HEK293T (cell line): ENCODE results near the gene PRPF6.

Experiments used
- CTCF ChIA-PET: fragments of 350-600 bp; formaldehyde crosslinking; extraction: SDS; loops from one replicate; lab custom pipeline; 2021; ENCODE audit warnings: antibody characterized with exemption, inconsistent platforms; lab: Yijun Ruan, JAX
- POLR2A ChIA-PET: fragments of 350-600 bp; formaldehyde crosslinking; extraction: SDS; loops from one replicate; lab custom pipeline; 2020; ENCODE audit warnings: antibody characterized with exemption, inconsistent platforms; lab: Yijun Ruan, JAX
- DNase-seq: peaks from one replicate; pipeline ENCODE4 v3.0.0; 2012; ENCODE audit warnings: mixed read lengths; ENCODE audit errors: extremely low spot score
- ARNT ChIP-seq: fragments of 450-650 bp; IDR thresholded peaks from 2 replicates; pipeline ENCODE4 v1.6.1; 2017; ENCODE audit warnings: mild to moderate bottlenecking
- BHLHE40 ChIP-seq: fragments of 450-650 bp; IDR thresholded peaks from 2 replicates; pipeline ENCODE4 v1.6.1; 2016; ENCODE audit warnings: mild to moderate bottlenecking, moderate library complexity, borderline replicate concordance
- CTBP1 ChIP-seq: fragments of 450-650 bp; IDR thresholded peaks from 2 replicates; pipeline ENCODE4 v1.6.1; 2016; ENCODE audit warnings: borderline replicate concordance
- ELF4 ChIP-seq: fragments of 450-650 bp; IDR thresholded peaks from 2 replicates; pipeline ENCODE4 v1.6.1; 2017; ENCODE audit warnings: antibody characterized with exemption
- FOXA1 ChIP-seq: fragments of 450-650 bp; IDR thresholded peaks from 2 replicates; pipeline ENCODE4 v1.6.1; 2016; ENCODE audit warnings: mild to moderate bottlenecking
- FOXK2 ChIP-seq: fragments of 450-650 bp; IDR thresholded peaks from 2 replicates; pipeline ENCODE4 v1.6.1; 2016; ENCODE audit warnings: mild to moderate bottlenecking
- FOXM1 ChIP-seq: fragments of 450-650 bp; IDR thresholded peaks from 2 replicates; pipeline ENCODE4 v1.6.1; 2017; ENCODE audit warnings: mild to moderate bottlenecking, borderline replicate concordance
- HDGF ChIP-seq: fragments of 450-650 bp; IDR thresholded peaks from 2 replicates; pipeline ENCODE4 v1.6.1; 2017; ENCODE audit warnings: antibody characterized with exemption, borderline replicate concordance
- L3MBTL2 ChIP-seq: fragments of 450-650 bp; conservative IDR thresholded peaks from 2 replicates; pipeline ENCODE4 v1.6.1; 2016; ENCODE audit warnings: mild to moderate bottlenecking
- LEF1 ChIP-seq: fragments of 450-650 bp; IDR thresholded peaks from 2 replicates; pipeline ENCODE4 v1.6.1; 2017; ENCODE audit warnings: mild to moderate bottlenecking, borderline replicate concordance
- NFRKB ChIP-seq: fragments of 450-650 bp; IDR thresholded peaks from 2 replicates; pipeline ENCODE4 v1.6.1; 2016; ENCODE audit warnings: mild to moderate bottlenecking, moderate library complexity
- SP1 ChIP-seq: fragments of 450-650 bp; IDR thresholded peaks from 2 replicates; pipeline ENCODE4 v1.6.1; 2017
- SUZ12 ChIP-seq: fragments of 450-650 bp; IDR thresholded peaks from 2 replicates; pipeline ENCODE4 v1.6.1; 2016; ENCODE audit warnings: mild to moderate bottlenecking
- TARDBP ChIP-seq: fragments of 450-650 bp; IDR thresholded peaks from 2 replicates; pipeline ENCODE4 v1.6.1; 2016
- ZNF384 ChIP-seq: fragments of 450-650 bp; IDR thresholded peaks from 2 replicates; pipeline ENCODE4 v1.6.1; 2016
- TF ChIP-seq, protein P1 (sequence below): fragments of 450-650 bp; IDR thresholded peaks from 2 replicates; pipeline ENCODE4 v1.6.1; 2016

PRPF6 gene

DNA sequence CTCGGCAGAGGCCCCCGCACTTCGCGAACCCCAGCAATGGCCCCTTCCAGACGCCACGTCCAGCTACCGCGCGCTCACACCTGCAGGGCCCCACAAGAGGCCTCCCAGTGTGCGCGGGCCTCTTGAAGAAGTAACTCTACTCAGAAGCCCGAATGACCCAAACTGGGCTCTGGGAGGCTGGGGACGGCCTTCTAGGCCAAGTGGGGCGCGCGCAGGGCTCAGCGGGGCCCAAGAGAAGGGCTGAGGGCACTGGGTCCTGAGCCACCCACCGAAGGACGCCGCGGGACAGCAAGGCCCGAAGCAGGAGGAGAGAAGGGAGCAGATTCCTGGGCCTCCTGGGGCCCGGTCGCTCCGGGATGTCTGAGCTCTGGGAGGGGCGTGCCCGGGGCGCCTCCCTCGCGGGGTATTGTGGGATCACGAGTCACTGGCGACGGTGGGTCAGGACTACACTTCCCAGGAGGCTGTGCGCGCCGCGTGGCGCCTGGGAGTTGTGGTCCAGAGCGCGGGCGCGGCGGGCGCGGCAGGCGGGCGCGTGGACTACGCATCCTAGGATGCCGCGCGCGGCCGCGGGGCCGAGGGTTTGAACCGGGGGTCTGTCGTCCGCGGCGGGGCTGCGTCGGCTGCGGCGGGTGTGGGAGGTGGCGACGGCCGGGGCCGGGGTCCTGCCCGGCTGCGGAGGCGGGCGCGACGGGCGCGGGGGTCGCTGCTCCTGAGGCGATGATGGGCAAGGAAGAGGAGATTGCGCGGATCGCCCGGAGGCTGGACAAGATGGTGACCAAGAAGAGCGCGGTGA is 81.9 kb downstream of the PRPF6 start, which contains the start of gene TCEA2:
Gene TCEA2 (plus strand): TSS at position 603 of the 793 bp plus-strand sequence. CDS start 115 bp downstream, at position 718.
- CTCF ChIA-PET: interaction anchor here (0.8 to 1.4 kb wide), 2 partner anchors 24 to 82 kb away, joined by 5 read pairs; partner anchors contain the start of gene PRPF6
- POLR2A ChIA-PET: interaction anchor here (0.6 to 1.9 kb wide), 23 partner anchors 9 to 93 kb away, joined by 3 to 38 read pairs (median 4); partner anchors contain the start of genes OPRL1, RGS19 and SAMD10
- TF ChIP-seq SP1 (no peak), ELF4 (peak; percentile 73; the same call in 1 of the 2 replicates)
- peak; percentile 95 for DNase-seq

DNA sequence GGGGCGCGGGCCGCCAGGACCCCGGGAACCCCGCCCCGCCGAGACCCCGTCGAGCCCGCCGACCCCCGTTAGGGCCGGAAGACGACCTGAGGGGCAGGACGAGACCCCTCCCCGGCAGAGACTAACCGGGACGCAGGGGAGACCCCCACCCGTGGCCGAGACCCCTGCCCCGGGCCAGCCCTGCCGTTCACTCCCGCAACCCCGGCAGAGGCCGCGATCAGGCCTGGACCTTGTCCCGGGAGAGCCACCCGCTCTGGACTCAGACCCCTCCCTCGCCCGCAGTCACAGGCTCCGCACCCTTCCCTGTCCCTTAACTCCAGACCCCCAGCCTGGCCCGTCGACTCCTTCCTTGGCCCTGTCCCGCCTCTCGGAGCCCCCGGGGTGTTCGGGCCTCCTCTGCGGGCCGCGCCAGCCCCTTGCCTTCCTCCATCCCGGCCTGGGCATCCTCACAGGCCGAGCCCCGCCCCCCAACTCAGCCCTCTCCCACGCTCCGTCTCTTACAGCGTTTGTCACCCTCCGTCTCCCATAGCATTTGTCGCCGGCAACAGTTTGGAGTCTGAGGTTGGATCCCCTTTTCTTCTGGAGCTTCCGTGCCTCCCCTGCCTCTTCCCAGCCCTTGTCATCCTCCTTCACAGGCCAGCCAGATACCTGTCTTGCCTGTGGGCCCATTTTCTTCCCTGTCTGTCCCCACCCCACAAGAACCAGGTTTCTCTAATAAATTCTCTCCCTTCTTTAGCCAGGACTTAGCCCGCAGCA is 82.6 kb downstream of the PRPF6 start:
- no peak for DNase-seq
- CTCF ChIA-PET: interaction anchor here (1.4 kb wide), 1 partner anchor 83 kb away, joined by 5 read pairs; the partner anchor contains the start of gene PRPF6
- TF ChIP-seq FOXA1: no peak
- TF ChIP-seq ZNF384: no peak
- no peak for TF ChIP-seq L3MBTL2
- TF ChIP-seq SP1: no peak
- no peak for TF ChIP-seq HDGF
- no peak for TF ChIP-seq BHLHE40
- TF ChIP-seq NFRKB: no peak
- TF ChIP-seq FOXM1: no peak
- TF ChIP-seq ELF4: no peak
- TF ChIP-seq, protein P1, sequence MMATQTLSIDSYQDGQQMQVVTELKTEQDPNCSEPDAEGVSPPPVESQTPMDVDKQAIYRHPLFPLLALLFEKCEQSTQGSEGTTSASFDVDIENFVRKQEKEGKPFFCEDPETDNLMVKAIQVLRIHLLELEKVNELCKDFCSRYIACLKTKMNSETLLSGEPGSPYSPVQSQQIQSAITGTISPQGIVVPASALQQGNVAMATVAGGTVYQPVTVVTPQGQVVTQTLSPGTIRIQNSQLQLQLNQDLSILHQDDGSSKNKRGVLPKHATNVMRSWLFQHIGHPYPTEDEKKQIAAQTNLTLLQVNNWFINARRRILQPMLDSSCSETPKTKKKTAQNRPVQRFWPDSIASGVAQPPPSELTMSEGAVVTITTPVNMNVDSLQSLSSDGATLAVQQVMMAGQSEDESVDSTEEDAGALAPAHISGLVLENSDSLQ: no peak
- no peak for TF ChIP-seq LEF1
- TF ChIP-seq ARNT: no peak
- no peak for TF ChIP-seq TARDBP
- no peak for TF ChIP-seq FOXK2
- no peak for TF ChIP-seq SUZ12
- TF ChIP-seq CTBP1: no peak
- POLR2A ChIA-PET: interaction anchor here (0.6 to 1.9 kb wide), 20 partner anchors 9 to 92 kb away, joined by 3 to 38 read pairs (median 5); partner anchors contain the start of genes OPRL1, RGS19 and SAMD10

DNA sequence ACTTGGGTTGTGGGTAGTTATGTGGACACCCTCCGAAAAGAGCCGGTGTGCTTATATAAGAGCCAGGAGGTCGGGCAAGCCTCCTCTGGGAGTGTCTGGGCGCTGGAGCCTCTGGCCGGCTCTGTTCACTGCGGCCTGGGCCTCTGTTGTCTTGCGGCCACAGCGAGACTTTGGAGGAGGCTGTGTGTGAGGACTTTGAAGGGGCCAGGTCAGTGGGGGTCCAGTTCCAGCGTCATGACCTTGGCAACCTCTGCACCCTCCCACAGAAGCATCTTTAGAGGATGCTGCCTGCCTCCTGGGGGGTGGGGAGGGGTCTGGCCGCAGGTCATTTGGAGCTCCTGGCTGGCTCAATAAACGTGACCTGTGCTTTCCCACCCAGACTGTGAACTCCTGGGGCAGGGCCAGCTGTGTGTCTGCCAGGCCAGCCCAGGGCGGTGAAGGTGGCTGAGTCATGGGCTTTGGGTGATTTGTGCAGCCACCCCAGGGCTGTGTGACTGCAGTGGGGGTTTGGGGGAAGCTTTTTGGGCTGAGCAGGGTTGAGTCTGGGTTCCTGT is 83.3 kb downstream of the PRPF6 start:
- DNase-seq: no peak
- POLR2A ChIA-PET: interaction anchor here (1.4 to 1.6 kb wide), 2 partner anchors 11 to 15 kb away, joined by 3 to 5 read pairs; partner anchors contain the start of genes OPRL1 and RGS19
- CTCF ChIA-PET: no interaction called here

DNA sequence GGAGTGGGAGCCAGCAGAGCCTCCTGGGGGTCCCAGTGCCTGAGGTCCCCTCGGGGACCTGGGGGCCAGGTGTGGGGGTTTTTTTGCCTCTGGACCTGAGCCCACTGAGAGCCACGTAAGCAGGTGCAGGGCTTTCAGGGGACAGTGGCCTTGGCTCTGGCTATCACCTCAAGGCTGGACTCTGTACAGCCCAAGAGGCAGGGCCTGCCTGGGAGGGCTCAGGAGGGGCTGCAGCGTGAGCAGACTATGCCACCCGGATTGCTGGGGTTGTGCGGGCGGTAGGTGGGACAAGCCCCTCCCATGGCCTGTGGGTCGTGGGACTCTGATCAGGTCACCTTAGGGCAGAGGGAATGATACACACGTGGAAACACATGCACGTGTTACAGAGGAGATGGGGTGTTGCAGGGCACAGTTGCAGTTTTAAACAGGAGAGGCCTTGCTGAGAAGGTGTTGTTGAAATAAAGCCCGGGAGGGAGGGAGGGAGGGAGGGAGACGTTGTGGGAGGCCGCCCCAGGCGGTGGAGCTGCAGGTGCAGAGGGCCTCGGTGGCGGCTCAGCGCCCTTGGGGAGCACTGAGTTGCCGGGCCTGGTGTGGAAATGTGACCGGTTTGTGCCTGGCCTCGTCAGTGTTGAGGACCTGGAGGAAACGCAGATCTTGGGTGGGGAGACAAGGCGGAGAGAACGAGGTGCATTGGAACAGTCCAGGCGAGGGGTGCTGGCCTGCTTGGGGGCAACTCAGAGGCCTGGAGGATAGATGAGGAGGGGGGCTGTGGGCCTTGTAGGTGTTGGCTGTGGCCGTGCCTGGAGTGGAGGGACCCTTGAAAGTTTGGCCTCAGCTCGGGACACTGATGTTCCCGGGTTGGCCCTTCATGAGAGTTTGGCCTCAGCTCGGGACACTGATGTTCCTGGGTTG is 84.4 kb downstream of the PRPF6 start:
- ChIA-PET POLR2A (interaction anchor here (1.4 to 1.6 kb wide), 2 partner anchors 12 to 14 kb away, joined by 3 to 5 read pairs; partner anchors contain the start of genes OPRL1 and RGS19), CTCF (no interaction called here)
- no peak for DNase-seq
- no peak for TF ChIP-seq TARDBP

More for the DNA sequence above, 83.3 kb downstream of the PRPF6 start:
- TF ChIP-seq SP1 (no peak), BHLHE40 (no peak), L3MBTL2 (no peak), SUZ12 (no peak), LEF1 (no peak), CTBP1 (no peak), FOXM1 (no peak), FOXK2 (no peak), NFRKB (no peak), ARNT (no peak), FOXA1 (no peak), TARDBP (no peak), ZNF384 (no peak), ELF4 (no peak), HDGF (no peak)
- TF ChIP-seq, protein P1: no peak

DNA sequence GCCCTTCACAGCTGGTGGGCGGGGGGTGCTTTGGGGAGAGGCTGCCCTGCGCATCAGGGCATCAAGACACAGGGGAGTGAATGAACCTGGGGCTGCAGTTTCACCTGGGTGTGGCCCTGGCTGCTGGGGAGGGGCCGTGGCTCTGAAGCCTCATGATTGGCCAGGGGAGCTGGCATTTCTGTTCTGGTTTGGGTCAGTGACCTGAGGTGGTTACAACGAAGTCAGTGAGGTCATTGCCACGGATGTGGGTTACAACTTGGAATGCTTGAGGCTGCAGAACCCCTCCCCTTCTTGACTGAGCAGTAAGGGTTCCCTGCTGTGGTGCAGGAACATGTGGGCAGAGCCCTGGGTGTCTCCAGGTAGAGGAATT is 85.0 kb downstream of the PRPF6 start:
- CTCF ChIA-PET: no interaction called here
- TF ChIP-seq HDGF (no peak), FOXA1 (no peak), ELF4 (no peak), ARNT (no peak), FOXM1 (no peak), TARDBP (no peak), SP1 (no peak), BHLHE40 (no peak), L3MBTL2 (no peak), ZNF384 (no peak), NFRKB (no peak), LEF1 (no peak), FOXK2 (no peak), SUZ12 (no peak), CTBP1 (no peak)
- TF ChIP-seq, protein P1: no peak
- DNase-seq: no peak
- POLR2A ChIA-PET: interaction anchor here (1.6 kb wide), 1 partner anchor 13 kb away, joined by 3 read pairs; no protein-coding TSS in a partner anchor
